PC-9 (cell line): ENCODE data around the gene POLD2.

Experiments
- EZH2 ChIP-seq: fragments of 200-600 bp; sonication (generic); IDR thresholded peaks from 2 replicates; pipeline ENCODE4 v1.8.0; 2017; ENCODE audit warnings: antibody characterized with exemption, low read depth
- TF ChIP-seq, protein P1 (sequence below): fragments of 200-600 bp; sonication (generic); conservative IDR thresholded peaks from 2 replicates; pipeline ENCODE4 v1.6.1; 2017; ENCODE audit warnings: mixed run types, antibody characterized with exemption, mild to moderate bottlenecking, moderate library complexity

DNA sequence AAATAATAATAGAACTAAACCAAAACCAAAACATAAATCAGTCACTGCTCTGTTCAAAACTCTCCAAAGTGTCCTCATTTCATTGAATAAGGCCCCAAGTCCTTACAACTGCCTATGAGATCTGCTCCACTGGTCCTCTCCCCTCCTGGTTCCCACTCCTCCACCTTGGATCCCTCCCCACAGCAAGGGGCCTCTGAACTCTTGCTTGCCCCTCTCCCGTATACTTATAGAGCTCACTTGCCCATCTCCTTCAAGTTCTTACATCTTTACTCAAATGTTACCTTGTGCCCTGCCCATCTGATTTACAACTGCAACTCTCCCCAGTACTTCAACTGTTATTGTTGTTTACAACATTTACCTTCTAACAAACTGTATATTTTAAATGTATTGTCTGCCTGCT lies 819 bp downstream of the POLD2 start:
- TF ChIP-seq, protein P1, sequence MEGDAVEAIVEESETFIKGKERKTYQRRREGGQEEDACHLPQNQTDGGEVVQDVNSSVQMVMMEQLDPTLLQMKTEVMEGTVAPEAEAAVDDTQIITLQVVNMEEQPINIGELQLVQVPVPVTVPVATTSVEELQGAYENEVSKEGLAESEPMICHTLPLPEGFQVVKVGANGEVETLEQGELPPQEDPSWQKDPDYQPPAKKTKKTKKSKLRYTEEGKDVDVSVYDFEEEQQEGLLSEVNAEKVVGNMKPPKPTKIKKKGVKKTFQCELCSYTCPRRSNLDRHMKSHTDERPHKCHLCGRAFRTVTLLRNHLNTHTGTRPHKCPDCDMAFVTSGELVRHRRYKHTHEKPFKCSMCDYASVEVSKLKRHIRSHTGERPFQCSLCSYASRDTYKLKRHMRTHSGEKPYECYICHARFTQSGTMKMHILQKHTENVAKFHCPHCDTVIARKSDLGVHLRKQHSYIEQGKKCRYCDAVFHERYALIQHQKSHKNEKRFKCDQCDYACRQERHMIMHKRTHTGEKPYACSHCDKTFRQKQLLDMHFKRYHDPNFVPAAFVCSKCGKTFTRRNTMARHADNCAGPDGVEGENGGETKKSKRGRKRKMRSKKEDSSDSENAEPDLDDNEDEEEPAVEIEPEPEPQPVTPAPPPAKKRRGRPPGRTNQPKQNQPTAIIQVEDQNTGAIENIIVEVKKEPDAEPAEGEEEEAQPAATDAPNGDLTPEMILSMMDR = no peak
- TF ChIP-seq EZH2 = no peak
